Loucy (cell line): Measurements from ENCODE around the gene FEM1A.

Experiments
- H2AFZ ChIP-seq: fragments of 200-600 bp; sonication (generic); 2 replicates; pipeline ENCODE4 v1.6.0; 2016; ENCODE audit warnings: antibody characterized with exemption, mild to moderate bottlenecking, low read length, moderate library complexity
- H3F3A ChIP-seq: fragments of 200-600 bp; 2 replicates; pipeline ENCODE4 v1.6.0; 2016; ENCODE audit warnings: antibody characterized with exemption, low read depth, mild to moderate bottlenecking
- H3K27me3 ChIP-seq: fragments of 200-600 bp; sonication (generic); 2 replicates; pipeline ENCODE4 v1.6.1; 2014; ENCODE audit warnings: low read length, mild to moderate bottlenecking; ENCODE audit not compliant: insufficient read depth, poor library complexity, severe bottlenecking
- H3K36me3 ChIP-seq: fragments of 200-600 bp; sonication (generic); 2 replicates; pipeline ENCODE4 v1.6.1; 2016; ENCODE audit warnings: low read length; ENCODE audit not compliant: insufficient read depth
- H3K4me1 ChIP-seq: fragments of 200-600 bp; sonication (generic); 2 replicates; pipeline ENCODE4 v1.5.1; 2014; ENCODE audit warnings: low read length, mild to moderate bottlenecking; ENCODE audit not compliant: insufficient read depth, poor library complexity, severe bottlenecking
- H3K4me2 ChIP-seq: fragments of 200-600 bp; sonication (generic); 2 replicates; pipeline ENCODE4 v1.6.0; 2014; ENCODE audit warnings: antibody characterized with exemption, low read length, low read depth, mild to moderate bottlenecking; ENCODE audit not compliant: poor library complexity, severe bottlenecking
- H3K4me3 ChIP-seq: fragments of 200-600 bp; sonication (generic); 2 replicates; pipeline ENCODE4 v1.5.1; 2014; ENCODE audit warnings: low read length, mild to moderate bottlenecking, mixed read lengths; ENCODE audit not compliant: poor library complexity, severe bottlenecking
- H3K79me2 ChIP-seq: fragments of 200-600 bp; sonication (generic); 2 replicates; pipeline ENCODE4 v1.6.1; 2014; ENCODE audit warnings: low read length; ENCODE audit not compliant: insufficient read depth
- H3K9ac ChIP-seq: fragments of 200-600 bp; sonication (generic); 2 replicates; pipeline ENCODE4 v1.6.0; 2014; ENCODE audit warnings: mild to moderate bottlenecking, low read depth, low read length, moderate library complexity; ENCODE audit not compliant: poor library complexity, severe bottlenecking
- H3K9me2 ChIP-seq: fragments of 200-600 bp; sonication (generic); replicated peaks from 2 replicates; pipeline ENCODE4 v1.6.1; 2016; ENCODE audit warnings: low read depth, low read length, mixed read lengths
- H3K9me3 ChIP-seq: fragments of 200-600 bp; sonication (generic); 2 replicates; pipeline ENCODE4 v1.6.1; 2014; ENCODE audit warnings: mild to moderate bottlenecking, antibody characterized with exemption, low read length, low read depth; ENCODE audit not compliant: insufficient read depth
- H4K20me1 ChIP-seq: fragments of 200-600 bp; sonication (generic); 2 replicates; pipeline ENCODE4 v1.6.0; 2014; ENCODE audit warnings: antibody characterized with exemption, low read length, mild to moderate bottlenecking; ENCODE audit not compliant: insufficient read depth, poor library complexity, severe bottlenecking
- EZH2phosphoT487 ChIP-seq: fragments of 200-600 bp; IDR thresholded peaks from 2 replicates; pipeline ENCODE4 v1.6.1; 2018; ENCODE audit warnings: antibody characterized with exemption, mild to moderate bottlenecking, moderate library complexity, borderline replicate concordance
- TF ChIP-seq, protein P1 (sequence below): fragments of 200-600 bp; sonication (generic); conservative IDR thresholded peaks from 2 replicates; pipeline ENCODE4 v1.5.1; 2014; ENCODE audit warnings: mild to moderate bottlenecking, antibody characterized with exemption, low read length

FEM1A gene, protein sequence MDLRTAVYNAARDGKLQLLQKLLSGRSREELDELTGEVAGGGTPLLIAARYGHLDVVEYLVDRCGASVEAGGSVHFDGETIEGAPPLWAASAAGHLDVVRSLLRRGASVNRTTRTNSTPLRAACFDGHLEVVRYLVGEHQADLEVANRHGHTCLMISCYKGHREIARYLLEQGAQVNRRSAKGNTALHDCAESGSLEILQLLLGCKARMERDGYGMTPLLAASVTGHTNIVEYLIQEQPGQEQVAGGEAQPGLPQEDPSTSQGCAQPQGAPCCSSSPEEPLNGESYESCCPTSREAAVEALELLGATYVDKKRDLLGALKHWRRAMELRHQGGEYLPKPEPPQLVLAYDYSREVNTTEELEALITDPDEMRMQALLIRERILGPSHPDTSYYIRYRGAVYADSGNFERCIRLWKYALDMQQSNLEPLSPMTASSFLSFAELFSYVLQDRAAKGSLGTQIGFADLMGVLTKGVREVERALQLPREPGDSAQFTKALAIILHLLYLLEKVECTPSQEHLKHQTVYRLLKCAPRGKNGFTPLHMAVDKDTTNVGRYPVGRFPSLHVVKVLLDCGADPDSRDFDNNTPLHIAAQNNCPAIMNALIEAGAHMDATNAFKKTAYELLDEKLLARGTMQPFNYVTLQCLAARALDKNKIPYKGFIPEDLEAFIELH

DNA sequence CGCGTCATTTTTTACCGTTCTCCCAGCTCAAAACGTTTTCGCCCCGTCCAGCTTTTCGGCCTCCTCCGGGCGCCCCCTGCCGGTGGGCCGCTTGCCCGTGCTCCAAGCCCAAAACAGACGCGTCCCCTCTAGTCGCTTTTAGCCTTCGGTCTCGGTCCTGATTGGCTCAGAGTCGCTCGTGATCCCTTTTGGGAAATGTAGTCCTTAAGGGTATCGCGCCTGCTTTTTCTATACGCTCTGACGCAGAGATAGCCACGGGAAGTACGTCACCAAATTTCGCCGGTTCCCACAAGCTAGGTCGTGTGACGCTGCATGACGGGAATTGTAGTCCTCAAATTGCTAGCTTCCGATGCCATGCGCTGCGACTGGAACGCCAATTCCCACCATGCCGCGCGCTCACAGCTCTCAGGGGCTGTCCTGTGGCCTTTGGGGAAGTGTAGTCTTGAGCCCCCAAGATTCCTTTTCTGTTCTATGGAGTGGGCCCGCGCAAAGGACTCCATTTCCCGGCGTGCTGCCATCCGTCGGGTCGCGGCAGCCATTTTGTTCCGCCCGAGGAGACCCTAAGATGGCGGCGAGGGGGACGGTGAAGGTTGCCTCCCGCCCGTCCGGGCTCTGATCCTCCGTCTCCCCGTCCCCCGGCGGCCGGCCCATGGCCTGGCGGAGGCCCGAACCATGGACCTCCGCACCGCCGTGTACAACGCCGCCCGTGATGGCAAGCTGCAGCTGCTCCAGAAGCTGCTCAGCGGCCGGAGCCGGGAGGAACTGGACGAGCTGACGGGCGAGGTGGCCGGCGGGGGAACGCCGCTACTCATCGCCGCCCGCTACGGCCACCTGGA lies at the start of gene FEM1A:
Gene FEM1A (plus strand): TSS at position 552 of the 836 bp plus-strand sequence. CDS start 121 bp downstream, at position 673.
- Histone ChIP-seq H3K4me2 (peak within 1 kb of the TSS; percentile 88), H4K20me1 (peaks cover 4% of the 10 kb centered on the region), H3K9me2 (no peaks in the 10 kb centered on the region), H3K36me3 (no peaks in the 10 kb centered on the region), H3F3A (no peaks in the 10 kb centered on the region), H3K79me2 (peaks cover 42% of the 10 kb centered on the region), H2AFZ (peak within 1 kb of the TSS; percentile 90), H3K9ac (peak within 1 kb of the TSS; percentile 81), H3K4me3 (peak within 1 kb of the TSS; percentile 74), H3K27me3 (no peaks in the 10 kb centered on the region), H3K9me3 (no peaks in the 10 kb centered on the region), H3K4me1 (peaks cover 25% of the 10 kb centered on the region)
- TF ChIP-seq, protein P1, sequence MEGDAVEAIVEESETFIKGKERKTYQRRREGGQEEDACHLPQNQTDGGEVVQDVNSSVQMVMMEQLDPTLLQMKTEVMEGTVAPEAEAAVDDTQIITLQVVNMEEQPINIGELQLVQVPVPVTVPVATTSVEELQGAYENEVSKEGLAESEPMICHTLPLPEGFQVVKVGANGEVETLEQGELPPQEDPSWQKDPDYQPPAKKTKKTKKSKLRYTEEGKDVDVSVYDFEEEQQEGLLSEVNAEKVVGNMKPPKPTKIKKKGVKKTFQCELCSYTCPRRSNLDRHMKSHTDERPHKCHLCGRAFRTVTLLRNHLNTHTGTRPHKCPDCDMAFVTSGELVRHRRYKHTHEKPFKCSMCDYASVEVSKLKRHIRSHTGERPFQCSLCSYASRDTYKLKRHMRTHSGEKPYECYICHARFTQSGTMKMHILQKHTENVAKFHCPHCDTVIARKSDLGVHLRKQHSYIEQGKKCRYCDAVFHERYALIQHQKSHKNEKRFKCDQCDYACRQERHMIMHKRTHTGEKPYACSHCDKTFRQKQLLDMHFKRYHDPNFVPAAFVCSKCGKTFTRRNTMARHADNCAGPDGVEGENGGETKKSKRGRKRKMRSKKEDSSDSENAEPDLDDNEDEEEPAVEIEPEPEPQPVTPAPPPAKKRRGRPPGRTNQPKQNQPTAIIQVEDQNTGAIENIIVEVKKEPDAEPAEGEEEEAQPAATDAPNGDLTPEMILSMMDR = peak; percentile 94
- no peak for TF ChIP-seq EZH2phosphoT487

DNA sequence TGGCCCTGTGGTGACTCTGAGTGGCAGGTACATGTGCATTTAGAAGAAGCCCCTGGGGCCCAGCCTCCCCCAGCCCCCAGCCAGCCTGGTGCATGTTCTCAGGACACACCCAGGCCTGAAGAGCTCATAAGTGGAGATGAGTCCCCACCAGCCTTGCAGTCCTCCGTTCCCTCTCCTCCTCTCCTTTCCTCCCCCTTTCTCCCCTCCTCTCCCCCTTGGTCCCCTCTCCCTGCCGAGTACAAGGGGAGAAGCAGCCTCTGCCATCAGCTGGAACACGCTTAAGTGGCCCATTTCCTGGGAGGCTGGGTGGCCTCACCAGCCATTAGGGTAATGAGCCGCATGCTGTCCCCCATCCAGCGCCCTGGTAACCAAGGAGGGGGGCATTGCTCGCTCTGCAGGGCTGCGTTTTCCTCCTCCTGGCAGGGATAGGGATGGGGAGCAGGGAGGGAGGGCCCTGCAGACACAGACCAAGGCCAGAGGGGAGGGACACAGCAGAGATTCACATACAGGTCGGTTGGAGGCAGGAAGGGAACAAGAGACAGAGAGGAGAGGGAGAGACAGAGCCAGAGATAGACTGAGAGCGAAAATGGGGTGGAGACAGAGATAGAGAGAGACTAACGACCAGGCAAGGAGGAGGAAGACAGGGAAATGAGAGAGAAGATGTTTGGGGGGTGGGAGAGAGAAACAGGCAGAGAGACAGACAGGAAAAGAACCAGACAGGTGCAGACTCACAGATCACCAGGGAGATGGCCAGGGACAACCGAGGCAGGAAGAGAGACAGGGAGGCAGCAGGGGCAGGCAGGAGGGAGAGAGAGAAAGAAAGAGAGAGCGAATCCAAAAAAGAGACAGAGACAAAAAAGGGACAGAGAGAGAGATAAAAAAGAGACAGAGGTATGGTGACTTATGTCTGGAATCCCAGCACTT lies 48.5 kb upstream of the FEM1A start:
- Histone ChIP-seq H3K9me3 (no peaks in the 10 kb centered on the region), H3K4me1 (peaks cover 3% of the 10 kb centered on the region), H3K36me3 (no peaks in the 10 kb centered on the region), H3K4me3 (no peak overlapping the region), H3K9ac (no peak overlapping the region), H3K27me3 (no peaks in the 10 kb centered on the region), H2AFZ (no peak overlapping the region), H3K4me2 (no peak overlapping the region), H4K20me1 (no peaks in the 10 kb centered on the region), H3K9me2 (no peaks in the 10 kb centered on the region), H3F3A (no peaks in the 10 kb centered on the region), H3K79me2 (no peaks in the 10 kb centered on the region)
- TF ChIP-seq EZH2phosphoT487 = no peak
- TF ChIP-seq, protein P1 = no peak
